SK-N-SH (cell line): ENCODE data around the gene PAPOLB.
A peak's percentile ranks its signal among the peaks of the same experiment; 100 is the strongest.

Experiments
- CTCF ChIP-seq: fragments of 200-600 bp; sonication (generic); IDR thresholded peaks from 2 replicates; pipeline ENCODE4 v1.6.1; 2017; ENCODE audit warnings: antibody characterized with exemption, mild to moderate bottlenecking, moderate library complexity
- FOXM1 ChIP-seq: IDR thresholded peaks from 2 replicates; pipeline ENCODE4 v1.4.0; 2012; ENCODE audit warnings: low read depth, mild to moderate bottlenecking
- MEF2A ChIP-seq: IDR thresholded peaks from 2 replicates; pipeline ENCODE4 v1.4.0; 2012; ENCODE audit warnings: low read depth, borderline replicate concordance
- MXI1 ChIP-seq: IDR thresholded peaks from 2 replicates; pipeline ENCODE4 v1.6.1; 2012; ENCODE audit warnings: mild to moderate bottlenecking, low read depth, low read length, improper control_type of control experiment
- NFIC ChIP-seq: IDR thresholded peaks from 2 replicates; pipeline ENCODE4 v1.4.0; 2012; ENCODE audit warnings: borderline replicate concordance
- POLR2AphosphoS5 ChIP-seq: IDR thresholded peaks from 2 replicates; pipeline ENCODE4 v1.6.1; 2012; ENCODE audit warnings: low read depth, low read length
- REST ChIP-seq: IDR thresholded peaks from 2 replicates; pipeline ENCODE4 v1.6.1; 2012; ENCODE audit warnings: mild to moderate bottlenecking, low read depth, low read length, moderate library complexity
- SIN3A ChIP-seq: IDR thresholded peaks from 2 replicates; pipeline ENCODE4 v1.6.1; 2012; ENCODE audit warnings: low read depth, mild to moderate bottlenecking, low read length, moderate library complexity, borderline replicate concordance
- SMC3 ChIP-seq: IDR thresholded peaks from 2 replicates; pipeline ENCODE4 v1.6.1; 2012; ENCODE audit warnings: low read depth, low read length, improper control_type of control experiment
- TAF1 ChIP-seq: IDR thresholded peaks from 2 replicates; pipeline ENCODE4 v1.6.1; 2012; ENCODE audit warnings: low read depth, mild to moderate bottlenecking, low read length, moderate library complexity, borderline replicate concordance
- TEAD4 ChIP-seq: IDR thresholded peaks from 2 replicates; pipeline ENCODE4 v1.4.0; 2012; ENCODE audit warnings: mild to moderate bottlenecking, borderline replicate concordance; ENCODE audit not compliant: insufficient read depth
- YY1 ChIP-seq: IDR thresholded peaks from 2 replicates; pipeline ENCODE4 v1.4.0; 2012; ENCODE audit warnings: low read depth, mild to moderate bottlenecking
- TF ChIP-seq, protein P1 (sequence below): fragments of 150-350 bp; IDR thresholded peaks from 2 replicates; pipeline ENCODE4 v1.6.1; 2016; ENCODE audit warnings: mild to moderate bottlenecking, low read depth, low read length

DNA sequence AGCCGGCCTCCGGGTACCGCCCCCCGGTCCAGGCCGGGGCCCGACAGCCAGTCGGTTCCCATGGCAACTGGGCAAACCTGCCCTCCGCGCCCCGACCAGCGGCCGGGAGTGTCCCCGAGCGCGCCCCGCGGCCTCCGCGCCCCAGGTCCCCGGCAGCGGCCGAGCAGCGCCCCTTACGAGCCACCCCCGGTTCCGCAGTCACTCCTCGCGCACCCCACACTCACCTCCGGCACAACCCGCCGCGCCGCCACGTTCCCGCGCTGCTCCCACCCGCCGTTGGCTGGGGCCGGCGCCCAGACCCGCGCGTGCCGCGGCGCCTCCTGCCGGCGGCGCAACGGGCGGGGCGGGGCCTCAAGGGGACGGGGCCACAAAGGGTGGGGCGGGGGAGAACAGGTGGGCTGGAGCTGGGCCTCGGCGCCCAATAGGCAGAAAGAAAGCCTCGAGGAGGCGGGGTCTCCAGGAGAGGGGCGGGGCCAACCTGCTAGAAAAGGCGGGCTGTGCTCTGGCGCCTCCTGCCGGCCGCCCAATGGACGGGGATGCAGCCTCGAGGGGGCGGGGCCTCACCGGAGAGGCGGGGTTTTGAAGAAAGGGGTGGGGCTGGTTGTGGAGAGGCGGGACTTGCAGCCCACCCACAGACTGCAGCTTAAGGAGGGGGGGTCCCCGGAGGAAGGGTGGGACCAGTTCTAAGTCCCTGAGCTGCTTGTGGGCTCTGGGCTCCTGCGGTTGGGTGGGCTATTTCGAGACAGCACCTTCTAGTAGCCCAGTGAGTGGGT is 21.7 kb upstream of the PAPOLB start, which contains the start of gene RADIL:
- no peak for TF ChIP-seq POLR2AphosphoS5
- peak; percentile 98 for TF ChIP-seq CTCF
- TF ChIP-seq MXI1 = peak; percentile 76
- TF ChIP-seq TAF1 = no peak
- no peak for TF ChIP-seq MEF2A
- TF ChIP-seq, protein P1, sequence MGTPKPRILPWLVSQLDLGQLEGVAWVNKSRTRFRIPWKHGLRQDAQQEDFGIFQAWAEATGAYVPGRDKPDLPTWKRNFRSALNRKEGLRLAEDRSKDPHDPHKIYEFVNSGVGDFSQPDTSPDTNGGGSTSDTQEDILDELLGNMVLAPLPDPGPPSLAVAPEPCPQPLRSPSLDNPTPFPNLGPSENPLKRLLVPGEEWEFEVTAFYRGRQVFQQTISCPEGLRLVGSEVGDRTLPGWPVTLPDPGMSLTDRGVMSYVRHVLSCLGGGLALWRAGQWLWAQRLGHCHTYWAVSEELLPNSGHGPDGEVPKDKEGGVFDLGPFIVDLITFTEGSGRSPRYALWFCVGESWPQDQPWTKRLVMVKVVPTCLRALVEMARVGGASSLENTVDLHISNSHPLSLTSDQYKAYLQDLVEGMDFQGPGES = no peak
- TF ChIP-seq YY1 = no peak
- no peak; the same call in 1 of the 2 replicates for TF ChIP-seq SIN3A
- no peak for TF ChIP-seq TEAD4
- peak; percentile 82 for TF ChIP-seq SMC3
- TF ChIP-seq NFIC = no peak
- no peak for TF ChIP-seq REST
- no peak for TF ChIP-seq FOXM1
